NB4 (cell line): Measurements from ENCODE around the gene GNG14.

Source experiments
- MYC ChIP-seq: IDR thresholded peaks from 2 replicates; pipeline ENCODE4 v1.6.1; 2011; ENCODE audit warnings: low read depth, low read length
- POLR2A ChIP-seq: IDR thresholded peaks from 2 replicates; pipeline ENCODE4 v1.6.1; 2011; ENCODE audit warnings: mild to moderate bottlenecking; ENCODE audit not compliant: insufficient read length; ENCODE audit errors: extremely low read depth
- TF ChIP-seq, protein P1 (sequence below): IDR thresholded peaks from one replicate; pipeline ENCODE4 v1.5.1; 2012; ENCODE audit warnings: low read depth, low read length
- TF ChIP-seq, protein P2 (sequence below): IDR thresholded peaks from 2 replicates; pipeline ENCODE4 v1.6.1; 2011; ENCODE audit warnings: low read depth, low read length

GRCh38 chr19:12685831-12686230 is 2.0 kb upstream of the GNG14 start:
- TF ChIP-seq POLR2A: no peak
- TF ChIP-seq, protein P1, sequence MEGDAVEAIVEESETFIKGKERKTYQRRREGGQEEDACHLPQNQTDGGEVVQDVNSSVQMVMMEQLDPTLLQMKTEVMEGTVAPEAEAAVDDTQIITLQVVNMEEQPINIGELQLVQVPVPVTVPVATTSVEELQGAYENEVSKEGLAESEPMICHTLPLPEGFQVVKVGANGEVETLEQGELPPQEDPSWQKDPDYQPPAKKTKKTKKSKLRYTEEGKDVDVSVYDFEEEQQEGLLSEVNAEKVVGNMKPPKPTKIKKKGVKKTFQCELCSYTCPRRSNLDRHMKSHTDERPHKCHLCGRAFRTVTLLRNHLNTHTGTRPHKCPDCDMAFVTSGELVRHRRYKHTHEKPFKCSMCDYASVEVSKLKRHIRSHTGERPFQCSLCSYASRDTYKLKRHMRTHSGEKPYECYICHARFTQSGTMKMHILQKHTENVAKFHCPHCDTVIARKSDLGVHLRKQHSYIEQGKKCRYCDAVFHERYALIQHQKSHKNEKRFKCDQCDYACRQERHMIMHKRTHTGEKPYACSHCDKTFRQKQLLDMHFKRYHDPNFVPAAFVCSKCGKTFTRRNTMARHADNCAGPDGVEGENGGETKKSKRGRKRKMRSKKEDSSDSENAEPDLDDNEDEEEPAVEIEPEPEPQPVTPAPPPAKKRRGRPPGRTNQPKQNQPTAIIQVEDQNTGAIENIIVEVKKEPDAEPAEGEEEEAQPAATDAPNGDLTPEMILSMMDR: no peak
- TF ChIP-seq MYC: no peak
- TF ChIP-seq, protein P2, sequence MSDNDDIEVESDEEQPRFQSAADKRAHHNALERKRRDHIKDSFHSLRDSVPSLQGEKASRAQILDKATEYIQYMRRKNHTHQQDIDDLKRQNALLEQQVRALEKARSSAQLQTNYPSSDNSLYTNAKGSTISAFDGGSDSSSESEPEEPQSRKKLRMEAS: no peak
